HL-60 (cell line): ENCODE measurements around the gene NR2F1-AS1.

Experiments used
- CTCF ChIP-seq: IDR thresholded peaks from one replicate; pipeline ENCODE4 v1.5.1; 2011; ENCODE audit warnings: low read length, control low read depth, inconsistent platforms; ENCODE audit not compliant: insufficient read depth
- GABPA ChIP-seq: IDR thresholded peaks from 2 replicates; pipeline ENCODE4 v1.6.1; 2012; ENCODE audit warnings: low read depth
- POLR2AphosphoS5 ChIP-seq: IDR thresholded peaks from 2 replicates; pipeline ENCODE4 v1.6.1; 2012; ENCODE audit warnings: low read depth
- SPI1 ChIP-seq: IDR thresholded peaks from 2 replicates; pipeline ENCODE4 v1.6.1; 2012; ENCODE audit warnings: low read depth, mild to moderate bottlenecking, borderline replicate concordance
- TF ChIP-seq, protein P1 (sequence below): IDR thresholded peaks from 2 replicates; pipeline ENCODE4 v1.6.1; 2012; ENCODE audit warnings: low read depth; ENCODE audit not compliant: insufficient replicate concordance

- TF ChIP-seq, protein P1, sequence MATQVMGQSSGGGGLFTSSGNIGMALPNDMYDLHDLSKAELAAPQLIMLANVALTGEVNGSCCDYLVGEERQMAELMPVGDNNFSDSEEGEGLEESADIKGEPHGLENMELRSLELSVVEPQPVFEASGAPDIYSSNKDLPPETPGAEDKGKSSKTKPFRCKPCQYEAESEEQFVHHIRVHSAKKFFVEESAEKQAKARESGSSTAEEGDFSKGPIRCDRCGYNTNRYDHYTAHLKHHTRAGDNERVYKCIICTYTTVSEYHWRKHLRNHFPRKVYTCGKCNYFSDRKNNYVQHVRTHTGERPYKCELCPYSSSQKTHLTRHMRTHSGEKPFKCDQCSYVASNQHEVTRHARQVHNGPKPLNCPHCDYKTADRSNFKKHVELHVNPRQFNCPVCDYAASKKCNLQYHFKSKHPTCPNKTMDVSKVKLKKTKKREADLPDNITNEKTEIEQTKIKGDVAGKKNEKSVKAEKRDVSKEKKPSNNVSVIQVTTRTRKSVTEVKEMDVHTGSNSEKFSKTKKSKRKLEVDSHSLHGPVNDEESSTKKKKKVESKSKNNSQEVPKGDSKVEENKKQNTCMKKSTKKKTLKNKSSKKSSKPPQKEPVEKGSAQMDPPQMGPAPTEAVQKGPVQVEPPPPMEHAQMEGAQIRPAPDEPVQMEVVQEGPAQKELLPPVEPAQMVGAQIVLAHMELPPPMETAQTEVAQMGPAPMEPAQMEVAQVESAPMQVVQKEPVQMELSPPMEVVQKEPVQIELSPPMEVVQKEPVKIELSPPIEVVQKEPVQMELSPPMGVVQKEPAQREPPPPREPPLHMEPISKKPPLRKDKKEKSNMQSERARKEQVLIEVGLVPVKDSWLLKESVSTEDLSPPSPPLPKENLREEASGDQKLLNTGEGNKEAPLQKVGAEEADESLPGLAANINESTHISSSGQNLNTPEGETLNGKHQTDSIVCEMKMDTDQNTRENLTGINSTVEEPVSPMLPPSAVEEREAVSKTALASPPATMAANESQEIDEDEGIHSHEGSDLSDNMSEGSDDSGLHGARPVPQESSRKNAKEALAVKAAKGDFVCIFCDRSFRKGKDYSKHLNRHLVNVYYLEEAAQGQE, result no peak
- TF ChIP-seq CTCF (no peak), POLR2AphosphoS5 (no peak), SPI1 (no peak), GABPA (no peak)
Observed at GRCh38 chr5:93572608-93573353, 8.2 kb downstream of the NR2F1-AS1 start.
